ENCODE measurements around the gene TBKBP1. TPM values are rescaled to one million over a fixed set of nuclear protein-coding genes. Genes with fewer than 3 reads are reported as not detected.

The TBKBP1 gene
- total and polyA plus RNA-seq, 3 experiments from 2014 or later, result 1.8 to 6.7 (median 6.6) TPM

DNA sequence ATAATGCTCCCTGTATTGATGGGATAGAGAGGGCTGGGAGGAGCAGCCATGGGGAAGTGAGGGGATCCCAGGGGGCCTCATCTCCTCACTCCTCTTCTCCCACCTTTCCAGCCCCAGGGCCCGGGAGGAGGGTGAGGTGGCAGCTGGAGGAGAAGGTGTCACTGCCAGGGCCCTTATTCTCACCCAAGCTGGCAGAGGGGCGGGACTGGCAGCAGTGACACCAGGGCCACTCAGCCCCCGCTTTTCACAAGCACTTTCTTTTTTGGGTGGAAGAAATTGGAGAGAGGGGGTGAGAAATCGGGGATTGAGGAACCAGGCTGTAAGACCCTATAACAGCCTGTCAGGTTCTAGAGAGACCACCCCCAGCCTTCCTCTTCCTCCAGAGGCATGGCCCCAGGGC lies 36.7 kb downstream of the TBKBP1 start:
- Histone ChIP-seq H3K36me3 (ENCODE audit: insufficient read depth, low read length) (no peaks in the 10 kb centered on the region), H3K27me3 (ENCODE audit: insufficient read depth, low read length, poor library complexity, severe bottlenecking) (no peaks in the 10 kb centered on the region), H3K4me1 (ENCODE audit: insufficient read depth, low read length) (peaks cover 51% of the 10 kb centered on the region), H3K9me3 (ENCODE audit: low read length) (no peaks in the 10 kb centered on the region), H3K4me3 (ENCODE audit: low read length) (no peak overlapping the region), H3K27ac (ENCODE audit: low read depth, low read length) (no peak overlapping the region)
- H3K36me3 Mint-ChIP-seq, result peaks cover 0 to 14% (median 5%) of the 10 kb centered on the region in 3 donors
- peaks cover 3 to 4% of the 10 kb centered on the region in 2 donors for H3K27me3 Mint-ChIP-seq
- POLR2A ChIA-PET, result no interaction called here
- CTCF ChIA-PET, result interaction anchor here (1.8 to 4.7 kb wide), 4 partner anchors 9 to 31 kb away, joined by 5 to 67 read pairs (median 18); no protein-coding TSS in a partner anchor
- peak overlapping the region in 7 of 8 donors; percentile 86 to 98 (median 91) for H3K27ac Mint-ChIP-seq
- no peak for DNase-seq
- peaks cover 0 to 2% (median 0%) of the 10 kb centered on the region in 5 donors for H3K9me3 Mint-ChIP-seq
- H3K4me3 Mint-ChIP-seq, result peak overlapping the region in 5 of 7 donors; percentile 16 to 88 (median 54)
- peaks cover 53 to 72% (median 69%) of the 10 kb centered on the region in 3 donors for H3K4me1 Mint-ChIP-seq

DNA sequence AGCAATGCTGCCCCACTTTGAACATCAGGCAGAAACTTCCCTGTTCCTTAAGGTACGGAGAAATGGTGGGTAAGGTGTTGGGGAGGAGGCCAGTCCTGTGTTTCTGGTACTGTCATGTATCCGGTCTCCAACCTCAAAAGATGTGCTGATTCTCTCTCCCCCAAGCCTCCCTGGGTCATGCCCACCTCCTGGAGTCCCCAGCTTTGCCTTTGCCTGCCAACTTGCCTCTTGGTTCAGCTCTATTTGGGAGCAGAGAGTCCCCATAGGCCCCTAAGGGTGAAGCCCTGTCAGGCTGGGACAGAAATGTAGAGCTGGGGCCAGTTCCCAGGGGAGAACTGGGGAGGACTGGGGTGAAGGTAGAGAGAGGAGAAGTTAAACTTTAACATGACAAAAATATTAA lies 37.4 kb downstream of the TBKBP1 start:
- no peaks in the 10 kb centered on the region for H3K27me3 ChIP-seq (ENCODE audit: insufficient read depth, low read length, poor library complexity, severe bottlenecking)
- ChIA-PET POLR2A (interaction anchor here (0.6 kb wide), 1 partner anchor 81 kb away, joined by 3 read pairs; no protein-coding TSS in a partner anchor), CTCF (interaction anchor here (1.1 to 4.7 kb wide), 6 partner anchors 10 to 38 kb away, joined by 3 to 67 read pairs (median 14); partner anchors contain the start of gene TBKBP1)
- no peak overlapping the region for H3K27ac ChIP-seq (ENCODE audit: low read depth, low read length)
- Mint-ChIP-seq H3K27me3 (peaks cover 1 to 3% of the 10 kb centered on the region in 2 donors), H3K9me3 (peaks cover 0 to 2% (median 0%) of the 10 kb centered on the region in 5 donors), H3K36me3 (peaks cover 0 to 14% (median 5%) of the 10 kb centered on the region in 3 donors), H3K4me1 (peaks cover 53 to 72% (median 68%) of the 10 kb centered on the region in 3 donors), H3K4me3 (peak overlapping the region in 5 of 7 donors; percentile 41 to 96 (median 85)), H3K27ac (peak overlapping the region; percentile 25 to 98 (median 91))
- H3K4me1 ChIP-seq (ENCODE audit: insufficient read depth, low read length), result peaks cover 49% of the 10 kb centered on the region
- no peak for DNase-seq
- H3K4me3 ChIP-seq (ENCODE audit: low read length), result no peak overlapping the region
- H3K9me3 ChIP-seq (ENCODE audit: low read length), result no peaks in the 10 kb centered on the region
- no peaks in the 10 kb centered on the region for H3K36me3 ChIP-seq (ENCODE audit: insufficient read depth, low read length)

DNA sequence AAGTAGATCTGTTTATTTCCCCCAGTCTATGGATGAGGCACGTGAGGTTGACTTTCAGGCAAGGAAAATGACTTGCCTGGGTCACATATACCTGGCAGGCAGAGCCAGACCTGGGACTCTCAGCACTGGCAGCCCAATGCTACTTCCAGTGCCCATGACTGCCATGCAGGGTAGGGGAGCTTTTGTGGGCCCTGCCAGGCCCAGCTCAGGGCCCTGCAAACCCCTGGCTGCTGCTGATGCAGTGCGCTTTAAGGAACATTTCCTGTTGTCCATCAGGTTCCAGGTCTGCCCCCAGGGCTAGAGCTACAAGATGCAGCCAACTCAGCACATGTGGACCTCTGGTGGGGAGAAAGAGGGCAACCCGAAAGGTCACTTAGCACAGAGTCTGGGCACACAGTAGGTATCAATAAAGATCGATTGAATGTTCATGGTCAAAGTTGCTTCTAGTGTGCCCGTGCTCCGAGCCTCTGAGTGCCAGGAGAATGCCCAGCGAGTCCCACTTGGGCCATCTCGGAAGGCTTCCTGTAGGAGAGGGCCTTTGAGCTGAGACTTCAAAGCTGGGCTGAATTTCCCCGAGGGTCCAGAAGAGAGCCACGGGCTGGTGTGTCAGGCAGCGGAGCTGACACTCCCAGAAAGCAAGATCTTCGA lies 38.6 kb downstream of the TBKBP1 start:
- no peaks in the 10 kb centered on the region for H3K27me3 ChIP-seq (ENCODE audit: insufficient read depth, low read length, poor library complexity, severe bottlenecking)
- CTCF ChIA-PET, result interaction anchor here (0.8 to 4.7 kb wide), 30 partner anchors 9 to 96 kb away, joined by 3 to 67 read pairs (median 5); partner anchors contain the start of genes KPNB1 and TBKBP1
- POLR2A ChIA-PET, result interaction anchor here (0.6 to 2.0 kb wide), 18 partner anchors 9 to 89 kb away, joined by 3 to 21 read pairs (median 5); partner anchors contain the start of genes KPNB1, OSBPL7 and TBKBP1
- peaks cover 0 to 14% (median 5%) of the 10 kb centered on the region in 3 donors for H3K36me3 Mint-ChIP-seq
- peaks cover 46% of the 10 kb centered on the region for H3K4me1 ChIP-seq (ENCODE audit: insufficient read depth, low read length)
- peak overlapping the region; percentile 76 to 98 (median 91) for H3K27ac Mint-ChIP-seq
- H3K4me3 ChIP-seq (ENCODE audit: low read length), result peak overlapping the region; percentile 57
- no peak for DNase-seq
- H3K27me3 Mint-ChIP-seq, result peaks cover 0 to 1% of the 10 kb centered on the region in 2 donors
- H3K9me3 ChIP-seq (ENCODE audit: low read length), result no peaks in the 10 kb centered on the region
- H3K4me1 Mint-ChIP-seq, result peaks cover 54 to 73% (median 69%) of the 10 kb centered on the region in 3 donors
- H3K4me3 Mint-ChIP-seq, result peak overlapping the region; percentile 75 to 96 (median 85)
- peak overlapping the region; percentile 38 for H3K27ac ChIP-seq (ENCODE audit: low read depth, low read length)
- peaks cover 0 to 2% (median 0%) of the 10 kb centered on the region in 5 donors for H3K9me3 Mint-ChIP-seq
- no peaks in the 10 kb centered on the region for H3K36me3 ChIP-seq (ENCODE audit: insufficient read depth, low read length)

DNA sequence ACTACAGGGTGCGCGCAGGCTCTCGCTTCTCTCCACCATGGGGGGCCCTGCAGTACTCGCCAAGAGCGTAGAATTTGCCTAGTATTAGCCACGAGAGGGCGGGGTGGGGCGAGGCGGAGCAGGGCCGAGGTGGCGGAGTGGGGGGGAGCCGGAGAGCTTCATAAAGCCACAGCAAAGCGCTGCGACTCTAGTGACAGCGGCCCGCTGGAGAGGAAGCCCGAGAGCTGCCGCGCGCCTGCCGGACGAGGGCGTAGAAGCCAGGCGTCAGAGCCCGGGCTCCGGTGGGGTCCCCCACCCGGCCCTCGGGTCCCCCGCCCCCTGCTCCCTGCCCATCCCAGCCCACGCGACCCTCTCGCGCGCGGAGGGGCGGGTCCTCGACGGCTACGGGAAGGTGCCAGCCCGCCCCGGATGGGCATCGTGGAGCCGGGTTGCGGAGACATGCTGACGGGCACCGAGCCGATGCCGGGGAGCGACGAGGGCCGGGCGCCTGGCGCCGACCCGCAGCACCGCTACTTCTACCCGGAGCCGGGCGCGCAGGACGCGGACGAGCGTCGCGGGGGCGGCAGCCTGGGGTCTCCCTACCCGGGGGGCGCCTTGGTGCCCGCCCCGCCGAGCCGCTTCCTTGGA lies 39.2 kb downstream of the TBKBP1 start, which contains the start of gene TBX21:
Gene TBX21, plus strand, starts transcription at position 190 of the 627 bp plus-strand sequence. Its CDS starts 219 bp downstream, at position 409.
- Histone ChIP-seq H3K27ac (ENCODE audit: low read depth, low read length) (peak within 1 kb of the TSS; percentile 82), H3K4me1 (ENCODE audit: insufficient read depth, low read length) (peaks cover 40% of the 10 kb centered on the region), H3K27me3 (ENCODE audit: insufficient read depth, low read length, poor library complexity, severe bottlenecking) (no peaks in the 10 kb centered on the region), H3K4me3 (ENCODE audit: low read length) (peak within 1 kb of the TSS; percentile 72), H3K36me3 (ENCODE audit: insufficient read depth, low read length) (no peaks in the 10 kb centered on the region), H3K9me3 (ENCODE audit: low read length) (no peaks in the 10 kb centered on the region)
- DNase-seq, result peak; percentile 74 to 95 (median 88)
- ChIA-PET CTCF (interaction anchor here (0.6 to 4.7 kb wide), 30 partner anchors 9 to 96 kb away, joined by 3 to 67 read pairs (median 5); partner anchors contain the start of genes KPNB1 and TBKBP1), POLR2A (interaction anchor here (0.6 to 2.1 kb wide), 20 partner anchors 9 to 84 kb away, joined by 3 to 21 read pairs (median 5); partner anchors contain the start of genes KPNB1 and TBKBP1)
- H3K4me3 Mint-ChIP-seq, result peak within 1 kb of the TSS; percentile 96 to 100 (median 99)
- H3K4me1 Mint-ChIP-seq, result peaks cover 56 to 73% (median 67%) of the 10 kb centered on the region in 3 donors
- H3K36me3 Mint-ChIP-seq, result peaks cover 0 to 14% (median 5%) of the 10 kb centered on the region in 3 donors
- peaks cover 0 to 2% (median 0%) of the 10 kb centered on the region in 5 donors for H3K9me3 Mint-ChIP-seq
- peak within 1 kb of the TSS; percentile 92 to 99 (median 99) for H3K27ac Mint-ChIP-seq
- peaks cover 0 to under 1% of the 10 kb centered on the region in 2 donors for H3K27me3 Mint-ChIP-seq

DNA sequence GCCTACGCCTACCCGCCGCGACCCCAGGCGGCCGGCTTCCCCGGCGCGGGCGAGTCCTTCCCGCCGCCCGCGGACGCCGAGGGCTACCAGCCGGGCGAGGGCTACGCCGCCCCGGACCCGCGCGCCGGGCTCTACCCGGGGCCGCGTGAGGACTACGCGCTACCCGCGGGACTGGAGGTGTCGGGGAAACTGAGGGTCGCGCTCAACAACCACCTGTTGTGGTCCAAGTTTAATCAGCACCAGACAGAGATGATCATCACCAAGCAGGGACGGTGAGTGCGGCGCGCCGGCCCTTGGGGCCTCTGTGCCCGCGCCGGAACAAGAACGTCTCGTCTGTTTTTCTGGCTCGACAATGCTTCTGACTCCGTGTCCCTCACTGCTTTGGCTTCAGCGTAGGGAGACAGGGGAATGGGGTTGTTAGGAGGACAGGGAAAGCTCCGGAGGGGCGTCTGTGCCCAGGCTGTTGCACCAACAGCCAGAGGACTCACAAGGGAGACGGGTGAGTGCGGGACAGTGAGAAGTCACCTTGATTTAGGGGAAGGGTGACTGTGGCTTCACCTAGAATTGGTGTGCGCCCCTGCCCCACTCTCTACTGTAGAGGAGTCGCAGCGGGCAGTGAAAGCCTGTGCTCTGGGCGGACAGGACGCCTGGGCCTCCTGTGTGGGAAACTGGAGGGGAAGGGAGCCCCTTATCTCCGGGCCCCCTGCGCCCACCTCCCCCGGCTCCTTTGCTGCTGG lies 39.9 kb downstream of the TBKBP1 start:
- no peaks in the 10 kb centered on the region for H3K36me3 ChIP-seq (ENCODE audit: insufficient read depth, low read length)
- H3K9me3 Mint-ChIP-seq, result peaks cover 0 to 2% (median 0%) of the 10 kb centered on the region in 5 donors
- CTCF ChIA-PET, result interaction anchor here (0.6 to 4.7 kb wide), 29 partner anchors 8 to 95 kb away, joined by 3 to 67 read pairs (median 6); partner anchors contain the start of genes KPNB1 and TBKBP1
- peak overlapping the region; percentile 82 for H3K27ac ChIP-seq (ENCODE audit: low read depth, low read length)
- peak overlapping the region; percentile 92 to 99 (median 99) for H3K27ac Mint-ChIP-seq
- no peak for DNase-seq
- peaks cover 0 to 17% (median 5%) of the 10 kb centered on the region in 3 donors for H3K36me3 Mint-ChIP-seq
- peak overlapping the region; percentile 72 for H3K4me3 ChIP-seq (ENCODE audit: low read length)
- peaks cover 57 to 71% (median 65%) of the 10 kb centered on the region in 3 donors for H3K4me1 Mint-ChIP-seq
- peak overlapping the region; percentile 96 to 100 (median 99) for H3K4me3 Mint-ChIP-seq
- POLR2A ChIA-PET, result interaction anchor here (0.5 to 2.1 kb wide), 20 partner anchors 8 to 85 kb away, joined by 3 to 21 read pairs (median 5); partner anchors contain the start of genes KPNB1 and TBKBP1
- H3K27me3 Mint-ChIP-seq, result no peaks in the 10 kb centered on the region
- peaks cover 38% of the 10 kb centered on the region for H3K4me1 ChIP-seq (ENCODE audit: insufficient read depth, low read length)
- H3K27me3 ChIP-seq (ENCODE audit: insufficient read depth, low read length, poor library complexity, severe bottlenecking), result no peaks in the 10 kb centered on the region
- H3K9me3 ChIP-seq (ENCODE audit: low read length), result no peaks in the 10 kb centered on the region

DNA sequence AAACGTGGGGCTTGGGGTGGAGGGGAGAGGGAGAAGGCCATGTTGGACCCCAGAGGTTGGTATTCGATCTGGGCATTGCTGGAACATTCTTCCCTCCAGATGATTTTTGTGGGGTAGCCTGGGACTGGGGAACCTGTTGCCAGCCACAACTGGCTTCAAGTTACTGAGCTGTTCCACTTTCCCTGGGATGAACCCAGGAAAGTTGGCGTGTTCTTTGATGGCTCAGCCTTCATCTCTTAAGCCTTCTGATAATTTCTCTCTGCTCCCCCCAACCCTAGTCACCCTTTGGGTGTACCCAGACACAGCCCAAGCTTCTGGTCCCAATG lies 41.1 kb downstream of the TBKBP1 start:
- Mint-ChIP-seq H3K9me3 (peaks cover 0 to 2% (median 0%) of the 10 kb centered on the region in 5 donors), H3K4me3 (peak overlapping the region; percentile 96 to 100 (median 99)), H3K27ac (peak overlapping the region; percentile 92 to 99 (median 99)), H3K36me3 (peaks cover 0 to 19% (median 5%) of the 10 kb centered on the region in 3 donors), H3K4me1 (peaks cover 55 to 73% (median 63%) of the 10 kb centered on the region in 3 donors), H3K27me3 (no peaks in the 10 kb centered on the region)
- Histone ChIP-seq H3K27me3 (ENCODE audit: insufficient read depth, low read length, poor library complexity, severe bottlenecking) (no peaks in the 10 kb centered on the region), H3K9me3 (ENCODE audit: low read length) (no peaks in the 10 kb centered on the region), H3K4me3 (ENCODE audit: low read length) (peak overlapping the region; percentile 72), H3K27ac (ENCODE audit: low read depth, low read length) (peak overlapping the region; percentile 82), H3K36me3 (ENCODE audit: insufficient read depth, low read length) (no peaks in the 10 kb centered on the region), H3K4me1 (ENCODE audit: insufficient read depth, low read length) (peaks cover 34% of the 10 kb centered on the region)
- CTCF ChIA-PET, result interaction anchor here (0.7 to 1.8 kb wide), 7 partner anchors 17 to 118 kb away, joined by 3 to 8 read pairs (median 4); no protein-coding TSS in a partner anchor
- DNase-seq, result no peak
- POLR2A ChIA-PET, result interaction anchor here (0.9 to 2.2 kb wide), 4 partner anchors 28 to 86 kb away, joined by 3 to 9 read pairs (median 6); partner anchors contain the start of gene KPNB1

All from CD8-positive, alpha-beta memory T cell (primary cell).